Stimulated activated CD8-positive, alpha-beta memory T cell treated with anti-CD3 and anti-CD28 coated beads, Interleukin-12 subunit alpha, Interleukin-12 subunit beta, amount 100 ng/mL, for 24 hours (primary cell): ENCODE measurements around the gene C11orf52.

Source experiments
- DNase-seq: peaks from one replicate; pipeline ENCODE4 v3.0.0-alpha.2; 2020; ENCODE audit errors: extremely low read depth

The C11orf52 gene

GRCh38 chr11:111976119-111976766 is 57.5 kb downstream of the C11orf52 start:
- DNase-seq: no peak
